ENCODE measurements around the gene CBLIF.
"Not testable (repeated sequence)": the region's sequence is repeated elsewhere in the genome, so short reads cannot be mapped to it uniquely, and the experiment has no call there.

The CBLIF gene

DNA sequence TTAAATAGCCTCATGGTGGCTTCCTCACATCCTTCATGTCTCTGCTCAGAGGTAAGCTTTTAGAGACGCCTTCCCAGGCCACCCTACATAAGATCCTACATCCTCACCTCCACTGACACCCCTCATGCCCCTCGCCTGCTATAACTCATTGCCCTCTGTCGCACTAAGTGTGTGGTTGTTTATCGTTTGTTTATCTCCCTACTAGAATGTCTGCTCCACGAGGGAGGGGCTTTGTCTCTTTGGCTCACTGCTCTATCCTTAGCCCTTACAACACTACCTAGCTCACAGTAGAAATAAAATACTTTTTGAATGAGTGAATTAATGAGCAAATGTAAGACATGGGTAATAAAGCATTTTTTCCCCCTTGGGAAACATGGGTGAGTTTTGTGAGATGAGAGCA lies 1.3 kb upstream of the CBLIF start:
- DNase-seq: no peak

DNA sequence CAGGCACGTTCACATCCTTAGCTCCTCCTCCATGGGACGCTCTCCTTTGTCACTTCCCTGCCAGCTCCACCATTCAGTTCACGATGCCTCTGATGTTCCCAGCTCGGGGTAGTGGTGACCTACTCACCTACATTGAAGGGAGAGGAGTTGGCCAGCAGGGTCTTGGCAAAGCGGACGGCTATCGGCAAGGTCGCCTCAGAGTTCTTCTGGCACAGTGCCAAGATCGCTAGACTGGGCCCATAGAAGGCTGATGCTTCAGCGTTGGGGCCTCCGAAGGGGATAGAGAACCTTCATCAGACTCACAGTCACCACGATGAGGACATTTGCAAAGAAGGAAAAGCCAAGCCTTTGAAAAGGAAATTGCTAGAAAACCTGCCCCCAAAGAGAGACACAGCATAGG lies 3.0 kb downstream of the CBLIF start:
- no peak for DNase-seq

GRCh38 chr11:59841514-59841913 lies 3.8 kb downstream of the CBLIF start:
- DNase-seq: no peak

DNA sequence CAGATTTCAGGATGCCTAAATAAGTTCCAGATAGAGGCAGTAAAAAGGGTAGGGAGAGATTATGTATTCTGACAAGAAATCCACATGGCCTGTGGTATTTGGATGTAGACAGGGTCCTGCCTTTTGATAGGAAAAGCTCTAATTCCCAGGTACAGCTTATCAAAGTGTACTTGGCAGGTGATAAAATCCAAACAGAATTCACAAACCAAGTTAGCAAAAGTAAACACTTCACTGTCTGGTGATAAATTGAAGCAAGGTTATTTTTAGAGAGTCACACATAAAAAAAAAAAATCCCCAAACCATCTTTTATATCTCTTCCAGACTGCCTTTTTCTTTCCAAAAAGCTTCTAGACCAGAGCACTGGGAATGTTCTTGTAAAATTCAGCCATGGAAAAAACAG lies 5.7 kb downstream of the CBLIF start:
- DNase-seq: no peak

- no peak for DNase-seq
These were observed 11.7 kb downstream of the CBLIF start for GRCh38 chr11:59833602-59834001.

GRCh38 chr11:59829358-59829757 lies 15.9 kb downstream of the CBLIF start:
- DNase-seq: no peak

GRCh38 chr11:59822989-59823566 lies 22.2 kb downstream of the CBLIF start:
- no peak for DNase-seq

- DNase-seq: no peak
These were observed 26.7 kb downstream of the CBLIF start for GRCh38 chr11:59818572-59818971.

- DNase-seq: not testable (repeated sequence)
These were observed 28.9 kb downstream of the CBLIF start for GRCh38 chr11:59816434-59816833.

DNA sequence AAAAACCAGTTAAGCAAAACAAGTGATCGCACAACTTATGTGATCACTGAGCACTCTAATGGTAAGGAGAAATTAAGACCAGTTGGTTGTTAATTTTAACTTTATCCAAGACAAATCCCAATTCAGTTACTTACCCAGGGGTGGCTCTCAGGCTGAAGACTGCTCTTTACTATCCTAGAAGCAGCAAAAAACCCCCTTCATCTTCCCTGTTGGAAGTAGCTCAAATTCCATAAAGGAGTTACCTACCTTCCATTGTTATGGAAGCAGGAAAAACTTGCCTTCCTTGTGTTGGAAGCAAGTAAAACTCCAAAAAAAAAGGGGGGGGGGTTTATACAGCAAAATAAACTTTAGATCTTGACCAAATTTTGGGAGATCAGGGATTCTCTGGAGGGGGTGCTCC lies 29.5 kb downstream of the CBLIF start:
- no peak for DNase-seq

DNA sequence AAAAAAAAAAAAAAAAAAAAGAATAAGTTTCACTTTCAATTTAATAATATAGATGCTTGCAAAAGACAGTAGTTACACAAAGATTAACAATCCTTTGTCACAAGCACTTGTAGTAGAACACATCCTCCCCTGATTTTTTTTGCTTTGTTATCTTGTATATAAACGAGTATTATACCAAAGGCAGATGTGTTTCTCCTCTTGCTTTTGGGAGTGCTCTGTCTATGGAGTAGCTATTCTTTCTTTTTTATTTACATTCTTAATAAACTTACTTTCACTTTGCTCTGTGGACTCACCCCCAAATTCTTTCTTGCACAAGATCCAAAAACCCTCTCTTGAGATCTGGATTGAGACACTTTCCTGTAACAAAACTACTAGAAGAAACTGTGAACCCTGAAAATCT lies 31.3 kb downstream of the CBLIF start:
- no peak for DNase-seq

DNA sequence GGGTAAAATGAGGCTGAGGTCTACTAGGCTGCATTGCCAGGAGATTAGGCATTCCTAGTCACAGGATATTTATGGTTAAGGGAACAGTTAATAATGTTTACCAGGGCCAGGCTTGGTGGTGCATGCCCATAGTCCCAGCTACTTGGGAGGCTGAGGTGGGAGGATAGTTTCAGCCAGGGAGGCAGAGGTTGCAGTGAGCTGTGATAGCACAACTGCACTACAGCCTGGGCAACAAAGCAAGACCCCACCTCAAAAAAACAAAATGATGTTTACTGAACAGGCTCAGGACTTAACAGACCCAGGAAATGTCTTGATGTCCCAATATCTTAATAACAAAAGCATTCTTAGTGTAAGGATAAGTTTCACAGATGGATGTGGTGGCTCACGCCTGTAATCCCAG lies 31.9 kb downstream of the CBLIF start:
- DNase-seq: no peak

- DNase-seq: no peak
These were observed 33.1 kb downstream of the CBLIF start for GRCh38 chr11:59812220-59812619.

GRCh38 chr11:59810911-59811259 lies 34.4 kb downstream of the CBLIF start:
- no peak for DNase-seq

DNA sequence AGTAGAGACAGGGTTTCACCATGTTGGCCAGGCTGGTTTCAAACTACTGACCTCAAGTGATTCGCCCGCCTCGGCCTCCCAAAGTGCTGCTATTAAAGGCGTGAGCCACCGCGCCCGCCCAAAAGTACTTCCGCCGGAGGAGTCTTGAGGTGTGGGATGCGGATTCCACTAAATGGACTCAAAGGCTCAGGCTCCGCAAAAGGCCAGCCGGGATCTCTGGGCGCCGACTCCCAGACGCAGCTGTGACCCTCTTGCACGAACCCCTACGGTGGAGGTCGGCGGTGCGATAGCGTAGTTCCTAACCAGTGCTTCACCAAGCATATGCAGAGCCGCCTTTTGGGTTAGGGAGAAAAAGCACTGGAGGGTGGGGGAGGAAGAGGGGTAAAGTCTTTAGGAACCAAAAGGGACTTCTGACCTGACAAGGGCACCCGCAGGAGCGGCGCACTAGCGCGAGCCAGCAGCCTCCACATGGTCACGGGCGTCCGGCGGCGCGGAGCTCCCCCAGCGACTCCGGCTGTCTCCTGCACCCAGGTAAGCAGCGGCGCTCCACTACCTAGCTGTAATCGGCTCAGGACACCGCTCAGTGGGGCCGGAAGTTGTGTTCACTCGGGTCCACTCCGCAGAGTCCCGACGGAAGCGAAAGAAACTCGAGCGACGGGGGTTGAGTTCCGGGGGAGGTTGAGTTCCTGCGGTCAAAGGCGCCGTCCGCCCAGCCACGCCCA lies 34.9 kb downstream of the CBLIF start, which contains the start of gene MRPL16:
MRPL16 (minus strand) TSS at position 590 of the 722 bp plus-strand sequence; CDS start at position 470, 120 bp downstream.
- DNase-seq: peak; percentile 93 to 95

- DNase-seq: no peak
These were observed 38.2 kb downstream of the CBLIF start for GRCh38 chr11:59807047-59807610.

GRCh38 chr11:59804061-59804460 lies 41.2 kb downstream of the CBLIF start:
- no peak for DNase-seq

DNA sequence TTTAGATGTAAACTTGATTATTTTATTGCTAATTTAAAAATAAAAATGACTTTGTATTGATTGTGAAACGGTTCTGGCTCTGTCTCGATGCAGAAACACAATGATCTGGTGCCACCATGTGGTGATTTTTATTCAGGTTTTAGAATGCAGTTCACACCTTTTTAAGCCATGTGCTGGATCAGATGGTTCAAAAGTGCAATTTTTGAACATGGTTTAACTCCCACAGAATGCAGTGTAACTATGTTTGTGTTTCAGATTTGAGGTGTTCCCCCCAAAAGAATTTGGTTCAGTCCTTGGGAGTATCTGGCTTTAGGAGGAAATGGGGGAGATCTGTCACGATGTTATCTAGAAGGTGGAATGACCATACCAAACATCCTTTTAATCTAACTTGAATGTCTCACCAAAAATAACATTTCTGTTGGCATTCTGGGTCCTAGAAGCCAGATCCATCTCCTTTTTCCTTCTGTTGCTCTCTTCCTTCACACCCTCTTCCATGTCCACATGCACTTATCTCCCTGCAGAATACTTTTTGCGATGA lies 42.6 kb downstream of the CBLIF start:
- DNase-seq: no peak

- no peak for DNase-seq
These were observed 43.2 kb downstream of the CBLIF start for GRCh38 chr11:59801981-59802638.

GRCh38 chr11:59801160-59801706 lies 44.1 kb downstream of the CBLIF start:
- DNase-seq: no peak

GRCh38 chr11:59800390-59801025 lies 44.8 kb downstream of the CBLIF start:
- no peak for DNase-seq

GRCh38 chr11:59794417-59794816 lies 50.9 kb downstream of the CBLIF start:
- no peak for DNase-seq

DNA sequence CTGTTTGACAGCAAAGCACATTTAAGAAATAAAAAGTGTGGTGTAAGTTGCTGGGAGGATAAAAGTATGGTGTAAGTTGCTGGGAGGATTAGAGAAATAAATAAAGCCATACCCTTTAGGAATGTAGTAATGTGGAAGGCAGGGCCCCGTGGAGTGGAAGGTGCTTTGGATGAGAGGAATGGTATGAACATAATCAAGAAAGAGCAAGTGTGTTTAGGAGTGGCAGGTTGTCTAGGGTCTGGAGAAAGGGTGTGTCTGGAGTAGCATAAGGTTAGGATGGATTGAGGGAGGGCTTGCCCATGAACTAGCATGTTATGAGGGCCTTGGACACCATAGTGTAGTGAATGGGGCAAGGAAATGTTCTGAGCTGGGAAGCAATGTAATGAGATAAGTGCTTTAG lies 52.8 kb downstream of the CBLIF start:
- DNase-seq: no peak

All from activated T-cell treated with anti-CD3 and anti-CD28 coated beads, Interleukin-2, amount 50 U/mL, for 48 hours (primary cell).